Spleen (tissue), 11 donors: ENCODE measurements around the gene HS2ST1. TPM values are rescaled to one million over a fixed set of nuclear protein-coding genes. Genes with fewer than 3 reads are reported as not detected.

Experiments used
- DNase-seq: peaks from one replicate; pipeline ENCODE4 v3.0.0-alpha.2; 2020
- H3K27ac ChIP-seq, 8 donors: fragments of 200-600 bp; sonication (generic) in 7 of 8; 1 replicate in 4 of 8; 2 replicates in 4 of 8; pipeline versions ENCODE4 v1.5.0 to v1.8.0; 2016 to 2021; ENCODE audit warnings: inconsistent platforms in 4 of 8, mild to moderate bottlenecking in 4 of 8, moderate library complexity in 1 of 8
- H3K27me3 ChIP-seq, 7 donors: fragments of 200-600 bp; sonication (generic) in 6 of 7; replicated peaks in 1 of 7; 1 replicate in 4 of 7; 2 replicates in 3 of 7; pipeline versions ENCODE4 v1.5.0 to v1.8.0; 2016 to 2021; ENCODE audit warnings: inconsistent platforms in 3 of 7, mild to moderate bottlenecking in 1 of 7
- H3K36me3 ChIP-seq, 6 donors: fragments of 200-600 bp; sonication (generic) in 5 of 6; 1 replicate in 4 of 6; 2 replicates in 2 of 6; pipeline versions ENCODE4 v1.5.0 to v1.8.0; 2016 to 2021; ENCODE audit warnings: inconsistent platforms in 2 of 6
- H3K4me1 ChIP-seq, 6 donors: fragments of 200-600 bp; sonication (generic) in 5 of 6; 1 replicate in 3 of 6; 2 replicates in 3 of 6; pipeline versions ENCODE4 v1.5.0 to v1.8.0; 2016 to 2021; ENCODE audit warnings: inconsistent platforms in 3 of 6
- H3K4me3 ChIP-seq, 8 donors: fragments of 200-600 bp; sonication (generic) in 7 of 8; 1 replicate in 4 of 8; 2 replicates in 4 of 8; pipeline versions ENCODE4 v1.5.0 to v1.8.0; 2016 to 2021; ENCODE audit warnings: inconsistent platforms in 4 of 8, mild to moderate bottlenecking in 4 of 8, moderate library complexity in 2 of 8
- H3K9me3 ChIP-seq, 8 donors: fragments of 200-600 bp; sonication (generic) in 7 of 8; 1 replicate in 4 of 8; 2 replicates in 4 of 8; pipeline versions ENCODE4 v1.5.0 to v1.8.0; 2016 to 2021; ENCODE audit warnings: inconsistent platforms in 4 of 8
- POLR2A ChIP-seq, 3 donors: fragments of 450-650 bp; IDR thresholded peaks; one replicate each; pipeline ENCODE4 v1.5.1; 2017; ENCODE audit warnings: antibody characterized with exemption in 3 of 3, mild to moderate bottlenecking in 1 of 3
- POLR2AphosphoS5 ChIP-seq, 3 donors: sonication (generic); formaldehyde crosslinking; IDR thresholded peaks; one replicate each; pipeline ENCODE4 v1.5.1; 2017; ENCODE audit warnings: antibody characterized with exemption in 3 of 3
- WGBS, 5 donors: extraction: QIAGEN DNeasy Blood & Tissue Kit in 3 of 5; methylation state at CpG; one replicate each; pipeline versions ENCODE4 v1.1.5 to v1.1.7; 2013 to 2018; 5-methylcytosine and 5-hydroxymethylcytosine counted together
- intact Hi-C: fragments of 100-400 bp; cut with DNase I; formaldehyde crosslinking; loops from one replicate; pipeline ENCODE4 v1.15.0; 2023; ENCODE audit warnings: low total_unique reads
- polyA plus RNA-seq, 3 donors: library from polyadenylated mRNA; stranded (reverse); fragments of 200-250 nt; gene quantifications; one replicate each; pipeline ENCODE4 v1.2.1, GENCODE V29; 2013
- total RNA-seq, 7 donors: library from RNA; depleted of rRNA in 3 of 7; stranded (reverse); fragments of >200 nt in 3 of 7; fragmentation: NEBNext Ultra II Directional in 4 of 7; extraction: Animal tissue kit (Norgen Biotek cat#: 25700) in 4 of 7; gene quantifications; one replicate each; pipeline versions ENCODE4 v1.1.0 to v1.2.1, GENCODE V29; 2016 to 2021
- TF ChIP-seq, protein P1 (sequence below), 11 experiments: fragments of 200-600 bp in 7 of 11; fragments of 450-650 bp in 4 of 11; sonication (generic) in 4 of 11; IDR thresholded peaks in 8 of 11; conservative IDR thresholded peaks in 3 of 11; 1 replicate in 7 of 11; 2 replicates in 4 of 11; pipeline versions ENCODE4 v1.4.0 to v1.8.0; 2016 to 2021; ENCODE audit warnings: antibody characterized with exemption in 11 of 11, inconsistent platforms in 4 of 11, mild to moderate bottlenecking in 1 of 11
- donor health status: healthy with polysubstance abuse.
- donor health status: DM: no; HTN: no; CAD: no; lungs with moderate emphysema.
- donor health status: DM: no; HTN: no; CAD: no.
- donor health status: Bipolar disorder and iron deficiency.
- donor health status: healthy.
- donor health status: DM: no; HTN: no; CAD: no.
- donor health status: DM: yes; HTN: yes; CAD: no.

The HS2ST1 gene
- total and polyA plus RNA-seq, 10 donors: 4.6 to 32.9 (median 22.3) TPM

DNA sequence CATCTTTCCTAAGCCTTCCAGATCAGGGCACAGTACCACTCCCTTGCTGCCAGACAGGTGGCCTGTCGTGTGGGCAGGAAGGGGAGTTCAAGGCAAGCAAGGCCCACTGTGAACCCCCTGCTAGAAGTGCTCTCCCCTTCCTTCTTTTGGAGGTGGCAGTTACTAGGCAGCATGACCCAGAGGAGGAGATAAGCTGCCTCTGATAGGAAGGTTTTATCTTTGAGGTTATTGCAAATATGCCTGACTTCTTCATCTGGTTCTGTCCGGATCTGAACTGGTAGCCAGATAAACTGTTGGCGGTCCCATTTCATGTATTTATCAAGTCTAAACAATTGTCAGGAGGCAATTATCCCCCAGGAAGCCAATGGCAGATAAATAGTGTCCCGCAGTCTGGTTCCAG, 216.0 kb downstream of the HS2ST1 start:
- 64 to 80% (median 71%) methylated on average over 4 of the region's 4 CpGs for whole genome bisulfite sequencing, 5 donors
- Histone ChIP-seq H3K9me3 (no peaks in the 10 kb centered on the region), H3K4me3 (no peak overlapping the region), H3K4me1 (peaks cover 0 to 34% (median 19%) of the 10 kb centered on the region in 6 donors), H3K36me3 (no peaks in the 10 kb centered on the region), H3K27me3 (peaks cover 0 to 12% (median 0%) of the 10 kb centered on the region in 7 donors), H3K27ac (peak overlapping the region in 4 of 8 donors; percentile 29 to 60 (median 46))
- intact Hi-C loops: no loop called here
- DNase-seq: no peak
- TF ChIP-seq POLR2AphosphoS5 (IDR thresholded peaks at IDR 0.05): no peak
- TF ChIP-seq, protein P1, sequence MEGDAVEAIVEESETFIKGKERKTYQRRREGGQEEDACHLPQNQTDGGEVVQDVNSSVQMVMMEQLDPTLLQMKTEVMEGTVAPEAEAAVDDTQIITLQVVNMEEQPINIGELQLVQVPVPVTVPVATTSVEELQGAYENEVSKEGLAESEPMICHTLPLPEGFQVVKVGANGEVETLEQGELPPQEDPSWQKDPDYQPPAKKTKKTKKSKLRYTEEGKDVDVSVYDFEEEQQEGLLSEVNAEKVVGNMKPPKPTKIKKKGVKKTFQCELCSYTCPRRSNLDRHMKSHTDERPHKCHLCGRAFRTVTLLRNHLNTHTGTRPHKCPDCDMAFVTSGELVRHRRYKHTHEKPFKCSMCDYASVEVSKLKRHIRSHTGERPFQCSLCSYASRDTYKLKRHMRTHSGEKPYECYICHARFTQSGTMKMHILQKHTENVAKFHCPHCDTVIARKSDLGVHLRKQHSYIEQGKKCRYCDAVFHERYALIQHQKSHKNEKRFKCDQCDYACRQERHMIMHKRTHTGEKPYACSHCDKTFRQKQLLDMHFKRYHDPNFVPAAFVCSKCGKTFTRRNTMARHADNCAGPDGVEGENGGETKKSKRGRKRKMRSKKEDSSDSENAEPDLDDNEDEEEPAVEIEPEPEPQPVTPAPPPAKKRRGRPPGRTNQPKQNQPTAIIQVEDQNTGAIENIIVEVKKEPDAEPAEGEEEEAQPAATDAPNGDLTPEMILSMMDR (IDR thresholded peaks at IDR 0.05 in 8 of 11, conservative IDR thresholded peaks at IDR 0.05 in 3 of 11): no peak

DNA sequence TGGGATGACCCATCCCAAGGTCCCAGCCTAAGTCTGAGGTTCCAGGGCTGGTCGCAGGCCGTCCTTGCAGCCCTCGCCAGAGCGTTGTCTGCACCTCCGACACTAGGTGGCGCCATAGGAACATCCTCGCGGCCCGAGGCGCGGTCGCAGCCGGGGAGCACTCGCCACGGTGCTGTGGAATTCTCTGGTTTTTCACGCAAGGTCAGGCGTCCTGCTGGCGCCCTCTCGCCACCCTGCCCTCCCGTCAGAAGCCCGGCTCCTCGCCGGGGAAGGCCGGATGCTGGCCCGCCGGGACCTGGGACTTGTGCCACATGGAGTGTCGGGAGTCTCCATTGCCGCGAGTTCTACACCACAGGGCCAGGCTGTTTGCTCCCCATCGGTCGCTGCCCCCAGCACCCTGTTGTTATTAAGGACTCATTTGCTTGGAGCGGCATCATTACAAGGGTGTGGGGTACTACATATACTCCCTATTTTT, 217.4 kb downstream of the HS2ST1 start:
- Histone ChIP-seq H3K36me3 (no peaks in the 10 kb centered on the region), H3K27ac (peak overlapping the region in 6 of 8 donors; percentile 24 to 41 (median 38)), H3K27me3 (peaks cover 0 to 12% (median 0%) of the 10 kb centered on the region in 7 donors), H3K4me1 (peaks cover 0 to 34% (median 19%) of the 10 kb centered on the region in 6 donors), H3K9me3 (no peaks in the 10 kb centered on the region), H3K4me3 (peak overlapping the region; percentile 24 to 70 (median 46))
- TF ChIP-seq, protein P1 (IDR thresholded peaks at IDR 0.05 in 8 of 11, conservative IDR thresholded peaks at IDR 0.05 in 3 of 11): peak; percentile 60 to 96 (median 90)
- TF ChIP-seq POLR2AphosphoS5 (IDR thresholded peaks at IDR 0.05): peak; percentile 36 to 76 (median 73)
- TF ChIP-seq POLR2A (IDR thresholded peaks at IDR 0.05): no peak
- peak; percentile 95 for DNase-seq
- intact Hi-C loops: no loop called here
- 0 to 1% (median 1%) methylated on average over 21 to 32 of the region's 32 CpGs for WGBS, 5 donors

DNA sequence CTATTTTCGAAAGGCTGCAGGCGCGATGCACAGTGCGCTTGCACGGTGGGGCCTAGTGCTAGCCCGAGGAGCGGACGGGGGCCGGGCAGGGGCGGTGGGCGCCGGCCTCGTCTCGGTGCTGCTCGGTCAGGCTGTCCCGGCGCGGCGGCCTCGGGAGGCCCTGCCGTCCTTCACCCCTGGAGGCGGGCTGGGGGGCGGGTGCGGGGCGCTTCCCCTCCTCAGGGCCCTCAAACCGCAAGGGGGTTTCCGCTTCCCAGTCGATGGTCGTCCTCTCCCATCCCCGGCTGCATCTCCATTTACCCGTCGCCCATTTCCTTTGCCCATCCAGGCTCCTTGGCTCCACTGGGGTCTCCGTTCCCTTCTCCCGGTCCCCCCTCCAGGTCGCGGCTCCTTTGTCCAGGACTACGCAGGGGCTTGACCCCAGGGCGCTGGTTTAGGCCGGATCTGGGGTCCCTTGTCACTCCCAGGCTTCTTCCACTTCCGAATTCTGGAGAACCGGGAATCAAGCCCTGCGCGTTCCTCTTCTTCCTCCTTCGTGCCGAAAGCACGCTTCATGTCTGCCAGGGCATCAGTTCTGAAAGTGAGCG, 217.9 kb downstream of the HS2ST1 start:
- Histone ChIP-seq H3K4me3 (peak overlapping the region; percentile 24 to 70 (median 46)), H3K4me1 (peaks cover 0 to 34% (median 19%) of the 10 kb centered on the region in 6 donors), H3K27ac (peak overlapping the region in 6 of 8 donors; percentile 24 to 41 (median 38)), H3K27me3 (peaks cover 0 to 12% (median 0%) of the 10 kb centered on the region in 7 donors), H3K36me3 (no peaks in the 10 kb centered on the region), H3K9me3 (no peaks in the 10 kb centered on the region)
- TF ChIP-seq, protein P1 (IDR thresholded peaks at IDR 0.05 in 8 of 11, conservative IDR thresholded peaks at IDR 0.05 in 3 of 11): no peak
- no peak for TF ChIP-seq POLR2AphosphoS5 (IDR thresholded peaks at IDR 0.05)
- no peak for TF ChIP-seq POLR2A (IDR thresholded peaks at IDR 0.05)
- DNase-seq: no peak
- intact Hi-C loops: no loop called here
- 23 to 33% (median 27%) methylated on average over 40 to 47 of the region's 47 CpGs for WGBS, 5 donors

DNA sequence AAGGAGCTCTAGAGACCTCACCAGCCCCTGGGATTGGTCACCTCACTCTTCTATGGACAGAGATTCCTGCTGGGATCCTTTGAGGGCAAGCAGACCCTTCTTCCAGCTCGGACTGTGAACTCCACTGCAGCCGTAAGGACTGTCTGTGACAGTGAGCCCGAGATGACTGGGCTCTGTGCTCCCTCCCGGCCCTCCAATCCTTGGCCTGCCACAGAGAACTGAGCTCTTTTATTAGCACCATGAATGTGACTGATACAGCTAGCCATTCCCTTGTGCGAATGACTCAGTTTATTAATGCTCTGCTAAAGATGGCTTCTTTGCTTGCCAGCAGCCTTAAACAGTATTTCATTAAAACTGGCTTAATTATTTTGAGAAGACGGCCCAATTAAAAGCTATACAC, 219.6 kb downstream of the HS2ST1 start:
- 82 to 91% (median 90%) methylated on average over 2 to 6 of the region's 6 CpGs for WGBS, 5 donors
- intact Hi-C loops: no loop called here

More for the DNA sequence above, 219.6 kb downstream of the HS2ST1 start:
- TF ChIP-seq POLR2AphosphoS5 (IDR thresholded peaks at IDR 0.05) (no peak), POLR2A (IDR thresholded peaks at IDR 0.05) (no peak)
- TF ChIP-seq, protein P1 (IDR thresholded peaks at IDR 0.05 in 8 of 11, conservative IDR thresholded peaks at IDR 0.05 in 3 of 11): no peak
- H3K27me3 ChIP-seq: peaks cover 0 to 12% (median 0%) of the 10 kb centered on the region in 7 donors
- peak overlapping the region in 1 of 8 donors; percentile 26 for H3K27ac ChIP-seq
- H3K4me1 ChIP-seq: peaks cover 0 to 34% (median 19%) of the 10 kb centered on the region in 6 donors
- H3K36me3 ChIP-seq: no peaks in the 10 kb centered on the region
- DNase-seq: no peak
- no peaks in the 10 kb centered on the region for H3K9me3 ChIP-seq
- H3K4me3 ChIP-seq: no peak overlapping the region
